ENCODE data around the gene OTOG.

Gene OTOG

DNA sequence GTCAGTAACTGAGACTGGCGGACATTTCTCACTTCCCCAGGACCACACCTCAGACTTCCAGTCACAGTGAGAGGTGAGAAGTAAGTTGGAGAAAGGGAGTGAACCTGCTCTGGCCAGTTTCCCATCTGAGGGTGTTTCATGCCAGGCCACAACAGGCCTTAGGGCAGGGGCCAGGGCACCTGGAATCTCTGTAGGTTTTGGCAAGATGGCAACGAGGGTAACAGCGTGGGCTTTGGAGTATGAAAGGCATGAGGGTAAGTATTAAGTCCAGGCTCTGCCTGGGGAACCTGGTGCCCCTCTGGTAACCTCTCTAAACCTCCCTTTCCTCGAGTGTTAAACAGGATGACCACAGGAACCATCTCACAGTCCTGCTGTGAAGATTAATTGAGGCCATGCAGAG lies 41.9 kb upstream of the OTOG start:
- Histone ChIP-seq H3K4me2 (ENCODE audit: low read length) (no peak overlapping the region), H3K9me3 (ENCODE audit: control insufficient read depth, insufficient read depth, low read length) (no peaks in the 10 kb centered on the region), H3K4me3 (ENCODE audit: low read length) (no peak overlapping the region), H3K27me3 (ENCODE audit: control insufficient read depth, low read length) (peaks cover 6% of the 10 kb centered on the region; the same call in 1 of the 2 replicates), H3K27ac (ENCODE audit: low read depth, low read length) (no peak overlapping the region), H3F3A (ENCODE audit: control insufficient read depth, insufficient read depth) (no peaks in the 10 kb centered on the region), H3K79me2 (ENCODE audit: control insufficient read depth, low read length) (no peaks in the 10 kb centered on the region), H4K20me1 (ENCODE audit: control insufficient read depth, insufficient read depth, low read depth, low read length) (no peaks in the 10 kb centered on the region), H3K4me1 (ENCODE audit: control insufficient read depth, low read length) (no peaks in the 10 kb centered on the region), H3K36me3 (ENCODE audit: control insufficient read depth, low read length) (no peaks in the 10 kb centered on the region), H3K9me2 (replicated peaks; ENCODE audit: control insufficient read depth, low read length) (no peaks in the 10 kb centered on the region)
- TF ChIP-seq, protein P1, sequence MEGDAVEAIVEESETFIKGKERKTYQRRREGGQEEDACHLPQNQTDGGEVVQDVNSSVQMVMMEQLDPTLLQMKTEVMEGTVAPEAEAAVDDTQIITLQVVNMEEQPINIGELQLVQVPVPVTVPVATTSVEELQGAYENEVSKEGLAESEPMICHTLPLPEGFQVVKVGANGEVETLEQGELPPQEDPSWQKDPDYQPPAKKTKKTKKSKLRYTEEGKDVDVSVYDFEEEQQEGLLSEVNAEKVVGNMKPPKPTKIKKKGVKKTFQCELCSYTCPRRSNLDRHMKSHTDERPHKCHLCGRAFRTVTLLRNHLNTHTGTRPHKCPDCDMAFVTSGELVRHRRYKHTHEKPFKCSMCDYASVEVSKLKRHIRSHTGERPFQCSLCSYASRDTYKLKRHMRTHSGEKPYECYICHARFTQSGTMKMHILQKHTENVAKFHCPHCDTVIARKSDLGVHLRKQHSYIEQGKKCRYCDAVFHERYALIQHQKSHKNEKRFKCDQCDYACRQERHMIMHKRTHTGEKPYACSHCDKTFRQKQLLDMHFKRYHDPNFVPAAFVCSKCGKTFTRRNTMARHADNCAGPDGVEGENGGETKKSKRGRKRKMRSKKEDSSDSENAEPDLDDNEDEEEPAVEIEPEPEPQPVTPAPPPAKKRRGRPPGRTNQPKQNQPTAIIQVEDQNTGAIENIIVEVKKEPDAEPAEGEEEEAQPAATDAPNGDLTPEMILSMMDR (IDR thresholded peaks at IDR 0.05; ENCODE audit: low read depth, low read length, poor library complexity, severe bottlenecking) = no peak

DNA sequence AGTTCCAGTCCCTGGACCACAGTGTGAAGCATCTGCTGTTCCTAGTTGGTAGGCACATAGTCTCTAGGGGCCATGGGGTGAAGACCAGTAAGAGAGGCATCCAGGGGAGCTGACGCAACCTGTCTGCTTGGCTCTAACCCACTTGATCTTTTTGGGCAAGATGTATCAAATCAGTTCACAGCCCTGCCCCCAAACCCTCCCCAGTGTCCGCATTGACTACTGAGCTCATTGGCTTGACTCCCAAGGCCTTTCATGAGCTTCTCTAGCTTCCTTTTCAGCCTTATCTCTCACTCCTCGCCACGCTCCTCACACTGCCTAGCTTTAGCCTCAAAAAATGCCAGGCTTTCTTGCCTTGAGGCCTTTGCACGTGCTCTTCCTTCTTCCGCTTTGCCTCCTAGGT lies 40.7 kb upstream of the OTOG start:
- Histone ChIP-seq H3K79me2 (ENCODE audit: control insufficient read depth, low read length) (no peaks in the 10 kb centered on the region), H4K20me1 (ENCODE audit: control insufficient read depth, insufficient read depth, low read depth, low read length) (no peaks in the 10 kb centered on the region), H3K4me2 (ENCODE audit: low read length) (no peak overlapping the region), H3K36me3 (ENCODE audit: control insufficient read depth, low read length) (no peaks in the 10 kb centered on the region), H3K4me3 (ENCODE audit: low read length) (no peak overlapping the region), H3K9me3 (ENCODE audit: control insufficient read depth, insufficient read depth, low read length) (no peaks in the 10 kb centered on the region), H3K4me1 (ENCODE audit: control insufficient read depth, low read length) (no peaks in the 10 kb centered on the region), H3K27me3 (ENCODE audit: control insufficient read depth, low read length) (peaks cover 11% of the 10 kb centered on the region; the same call in 1 of the 2 replicates), H3K27ac (ENCODE audit: low read depth, low read length) (no peak overlapping the region), H3F3A (ENCODE audit: control insufficient read depth, insufficient read depth) (no peaks in the 10 kb centered on the region), H3K9me2 (replicated peaks; ENCODE audit: control insufficient read depth, low read length) (no peaks in the 10 kb centered on the region)
- no peak for TF ChIP-seq EZH2phosphoT487 (IDR thresholded peaks at IDR 0.05; ENCODE audit: borderline replicate concordance, low read length)
- TF ChIP-seq, protein P1 (IDR thresholded peaks at IDR 0.05; ENCODE audit: low read depth, low read length, poor library complexity, severe bottlenecking) = no peak

DNA sequence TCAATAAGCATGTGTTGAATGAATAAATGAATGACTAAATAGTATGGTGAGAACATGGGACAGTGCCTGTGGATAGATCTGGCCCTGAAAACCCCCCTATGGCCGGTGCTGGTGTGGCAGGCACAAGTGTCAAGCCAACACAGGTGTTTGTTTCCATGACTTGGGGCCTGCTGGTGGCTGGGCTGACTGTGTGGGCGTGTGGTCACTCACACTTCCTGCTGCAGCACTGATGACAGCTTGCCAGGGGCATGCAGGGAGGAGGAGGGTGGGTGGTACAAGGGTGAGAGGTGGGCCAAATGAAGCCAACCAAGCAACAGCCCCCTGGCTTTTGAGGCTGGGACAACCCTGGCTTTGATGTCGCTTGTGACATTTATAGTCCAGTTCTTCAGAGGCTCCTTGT lies 40.1 kb upstream of the OTOG start:
- H3K4me3 ChIP-seq (ENCODE audit: low read length) = no peak overlapping the region
- no peak overlapping the region for H3K4me2 ChIP-seq (ENCODE audit: low read length)
- H3K9me2 ChIP-seq (replicated peaks; ENCODE audit: control insufficient read depth, low read length) = no peaks in the 10 kb centered on the region
- no peaks in the 10 kb centered on the region for H4K20me1 ChIP-seq (ENCODE audit: control insufficient read depth, insufficient read depth, low read depth, low read length)
- peaks cover 15% of the 10 kb centered on the region; the same call in 1 of the 2 replicates for H3K27me3 ChIP-seq (ENCODE audit: control insufficient read depth, low read length)
- no peaks in the 10 kb centered on the region for H3K4me1 ChIP-seq (ENCODE audit: control insufficient read depth, low read length)
- H3K27ac ChIP-seq (ENCODE audit: low read depth, low read length) = no peak overlapping the region
- H3K36me3 ChIP-seq (ENCODE audit: control insufficient read depth, low read length) = no peaks in the 10 kb centered on the region
- TF ChIP-seq EZH2phosphoT487 (IDR thresholded peaks at IDR 0.05; ENCODE audit: borderline replicate concordance, low read length) = no peak
- TF ChIP-seq, protein P1 (IDR thresholded peaks at IDR 0.05; ENCODE audit: low read depth, low read length, poor library complexity, severe bottlenecking) = no peak
- H3F3A ChIP-seq (ENCODE audit: control insufficient read depth, insufficient read depth) = no peaks in the 10 kb centered on the region
- no peaks in the 10 kb centered on the region for H3K9me3 ChIP-seq (ENCODE audit: control insufficient read depth, insufficient read depth, low read length)
- H3K79me2 ChIP-seq (ENCODE audit: control insufficient read depth, low read length) = no peaks in the 10 kb centered on the region

DNA sequence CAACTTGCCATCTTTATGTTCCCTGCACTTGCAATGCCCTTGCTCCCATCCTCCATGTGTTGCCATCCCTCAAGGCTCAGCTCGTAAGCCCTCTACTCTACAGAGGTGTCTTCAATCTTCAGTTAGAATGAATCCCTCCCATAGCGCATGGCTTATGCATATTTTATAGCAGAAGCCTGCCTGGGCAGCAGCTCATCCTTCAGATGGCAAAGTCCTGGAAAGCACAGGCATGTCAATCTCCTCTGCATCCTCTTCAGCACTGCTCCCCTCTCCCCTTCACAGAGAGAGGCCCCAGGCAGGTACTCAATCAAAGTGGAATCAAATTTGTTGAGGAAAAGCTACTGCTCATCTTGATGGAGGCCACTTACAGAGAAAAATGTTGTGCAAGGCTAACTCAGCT lies 39.3 kb upstream of the OTOG start:
- H3K79me2 ChIP-seq (ENCODE audit: control insufficient read depth, low read length) = no peaks in the 10 kb centered on the region
- H3K4me3 ChIP-seq (ENCODE audit: low read length) = no peak overlapping the region
- no peaks in the 10 kb centered on the region for H3K4me1 ChIP-seq (ENCODE audit: control insufficient read depth, low read length)
- H3K36me3 ChIP-seq (ENCODE audit: control insufficient read depth, low read length) = no peaks in the 10 kb centered on the region
- no peak overlapping the region for H3K4me2 ChIP-seq (ENCODE audit: low read length)
- no peak overlapping the region for H3K27ac ChIP-seq (ENCODE audit: low read depth, low read length)
- H3K9me3 ChIP-seq (ENCODE audit: control insufficient read depth, insufficient read depth, low read length) = no peaks in the 10 kb centered on the region
- TF ChIP-seq, protein P1 (IDR thresholded peaks at IDR 0.05; ENCODE audit: low read depth, low read length, poor library complexity, severe bottlenecking) = no peak
- no peaks in the 10 kb centered on the region for H3K9me2 ChIP-seq (replicated peaks; ENCODE audit: control insufficient read depth, low read length)
- H3F3A ChIP-seq (ENCODE audit: control insufficient read depth, insufficient read depth) = no peaks in the 10 kb centered on the region
- no peaks in the 10 kb centered on the region for H4K20me1 ChIP-seq (ENCODE audit: control insufficient read depth, insufficient read depth, low read depth, low read length)
- H3K27me3 ChIP-seq (ENCODE audit: control insufficient read depth, low read length) = peaks cover 19% of the 10 kb centered on the region; the same call in 1 of the 2 replicates

Measured in DOHH2 (cell line).